Sigmoid colon (tissue), 4 donors: ENCODE data around the gene PIN1.
A peak's percentile ranks its signal among the peaks of the same experiment; 100 is the strongest.

Experiments
- EP300 ChIP-seq, 4 donors: sonication (generic); formaldehyde crosslinking; IDR thresholded peaks; one replicate each; pipeline ENCODE4 v1.6.1; 2017; ENCODE audit warnings: antibody characterized with exemption in 4 of 4
- POLR2A ChIP-seq, 2 donors: fragments of 450-650 bp; IDR thresholded peaks; one replicate each; pipeline ENCODE4 v1.6.1; 2016; ENCODE audit warnings: antibody characterized with exemption in 2 of 2, mild to moderate bottlenecking in 2 of 2, moderate library complexity in 2 of 2
- POLR2AphosphoS5 ChIP-seq, 4 donors: sonication (generic); formaldehyde crosslinking; IDR thresholded peaks; one replicate each; pipeline ENCODE4 v1.6.1; 2017; ENCODE audit warnings: antibody characterized with exemption in 4 of 4
- TF ChIP-seq, protein P1 (sequence below), 4 experiments: fragments of 450-650 bp in 3 of 4; fragments of 200-600 bp in 1 of 4; IDR thresholded peaks; one replicate each; pipeline ENCODE4 v1.5.1; 2016 to 2019; ENCODE audit warnings: antibody characterized with exemption in 4 of 4, mild to moderate bottlenecking in 3 of 4, moderate library complexity in 2 of 4

DNA sequence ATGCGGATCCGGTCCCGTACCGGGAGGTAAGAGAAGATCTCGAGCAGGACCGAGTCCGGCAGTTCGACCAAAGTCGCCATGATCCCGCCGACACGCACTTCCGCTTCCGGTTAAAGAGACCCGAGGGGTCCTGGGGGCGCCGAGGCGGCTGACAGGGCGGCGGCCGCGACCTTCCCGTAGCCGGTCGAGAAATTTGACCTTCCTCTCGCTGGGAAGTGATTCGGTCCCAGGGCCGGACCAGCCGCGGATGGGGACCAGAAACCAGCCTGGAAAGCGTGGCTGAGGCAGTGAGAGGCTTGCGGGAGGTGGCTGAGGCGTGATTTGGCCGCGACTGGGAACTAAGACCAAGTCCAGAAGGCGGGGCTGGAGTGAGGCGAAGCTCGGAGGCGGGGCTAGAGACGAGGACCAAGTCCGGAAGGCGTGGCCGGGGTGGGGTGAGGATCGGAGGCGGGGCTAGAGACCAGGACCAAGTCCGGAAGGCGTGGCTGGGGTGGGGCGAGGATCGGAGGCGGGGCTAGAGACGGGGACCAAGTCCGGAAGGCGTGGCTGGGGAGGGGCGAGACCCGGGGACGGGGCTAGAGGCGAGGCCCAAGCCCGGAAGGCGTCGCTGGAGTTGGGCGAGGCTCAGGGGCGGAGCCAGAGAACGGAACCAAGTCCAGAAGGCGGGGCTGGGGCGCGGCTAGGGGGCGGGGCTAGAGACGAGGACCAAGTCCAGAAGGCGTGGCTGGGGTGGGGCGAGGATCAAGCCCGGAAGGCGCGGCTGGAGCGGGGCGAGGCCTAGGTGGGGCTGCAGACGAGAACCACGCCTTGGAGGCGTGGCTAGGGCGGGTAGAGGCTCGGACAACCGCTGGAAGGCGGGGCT, 16.2 kb upstream of the PIN1 start, which contains the start of gene FBXL12:
- TF ChIP-seq POLR2A (IDR thresholded peaks at IDR 0.05) (peak; percentile 78 to 89), EP300 (IDR thresholded peaks at IDR 0.05) (no peak), POLR2AphosphoS5 (IDR thresholded peaks at IDR 0.05) (peak; percentile 81 to 92 (median 88))
- TF ChIP-seq, protein P1, sequence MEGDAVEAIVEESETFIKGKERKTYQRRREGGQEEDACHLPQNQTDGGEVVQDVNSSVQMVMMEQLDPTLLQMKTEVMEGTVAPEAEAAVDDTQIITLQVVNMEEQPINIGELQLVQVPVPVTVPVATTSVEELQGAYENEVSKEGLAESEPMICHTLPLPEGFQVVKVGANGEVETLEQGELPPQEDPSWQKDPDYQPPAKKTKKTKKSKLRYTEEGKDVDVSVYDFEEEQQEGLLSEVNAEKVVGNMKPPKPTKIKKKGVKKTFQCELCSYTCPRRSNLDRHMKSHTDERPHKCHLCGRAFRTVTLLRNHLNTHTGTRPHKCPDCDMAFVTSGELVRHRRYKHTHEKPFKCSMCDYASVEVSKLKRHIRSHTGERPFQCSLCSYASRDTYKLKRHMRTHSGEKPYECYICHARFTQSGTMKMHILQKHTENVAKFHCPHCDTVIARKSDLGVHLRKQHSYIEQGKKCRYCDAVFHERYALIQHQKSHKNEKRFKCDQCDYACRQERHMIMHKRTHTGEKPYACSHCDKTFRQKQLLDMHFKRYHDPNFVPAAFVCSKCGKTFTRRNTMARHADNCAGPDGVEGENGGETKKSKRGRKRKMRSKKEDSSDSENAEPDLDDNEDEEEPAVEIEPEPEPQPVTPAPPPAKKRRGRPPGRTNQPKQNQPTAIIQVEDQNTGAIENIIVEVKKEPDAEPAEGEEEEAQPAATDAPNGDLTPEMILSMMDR (IDR thresholded peaks at IDR 0.05): no peak
